GM12878 (cell line): Measurements from ENCODE around the gene PRH2. TPM values are rescaled to one million over a fixed set of nuclear protein-coding genes. Genes with fewer than 3 reads are reported as not detected.

Experiments used
- ATAC-seq: fragments of 200-7000 bp; cut with Tn5 transposase; 3 replicates; pipeline ENCODE4 v1.9.1; 2020; ENCODE audit warnings: mild to moderate bottlenecking, moderate library complexity
- BruUV-seq: library from RNA; stranded (reverse); fragments of 400-500 nt; replicated peaks from 2 replicates; lab custom pipeline; 2021; lab: Mats Ljungman, UMichigan
- CTCF ChIA-PET: fragments of 300-600 bp; sonication (Branson Sonifier 250); formaldehyde crosslinking; extraction: SDS; loops from one replicate; lab custom pipeline; 2021; ENCODE audit warnings: inconsistent platforms; lab: Yijun Ruan, JAX
- POLR2A ChIA-PET: fragments of 350-600 bp; formaldehyde crosslinking; extraction: SDS; loops from one replicate; lab custom pipeline; 2021; ENCODE audit warnings: inconsistent platforms; lab: Charles Lee
- RAD21 ChIA-PET: fragments of 300-600 bp; sonication (Branson Sonifier 250); formaldehyde crosslinking; loops from one replicate; lab custom pipeline; 2023; ENCODE audit warnings: antibody characterized with exemption; ENCODE audit not compliant: unreplicated experiment; lab: Charles Lee
- SMC1A ChIA-PET: fragments of 300-600 bp; sonication (Branson Sonifier 250); formaldehyde crosslinking; loops from one replicate; lab custom pipeline; 2023; ENCODE audit not compliant: unreplicated experiment, uncharacterized antibody; lab: Charles Lee
- DNase-seq: peaks from one replicate; pipeline ENCODE4 v3.0.0-alpha.2; 2011; ENCODE audit warnings: low read depth, low spot score
- FAIRE-seq: peaks from 3 replicates; lab custom pipeline; 2011; peaks lifted over from hg19 to GRCh38; lab: Jason Lieb, UNC
- H2AFZ ChIP-seq: 2 replicates; pipeline ENCODE4 v1.6.0; 2011; ENCODE audit warnings: low read depth, low read length, control low read depth; ENCODE audit not compliant: control insufficient read depth
- H3K27ac ChIP-seq: 2 replicates; pipeline ENCODE4 v1.5.1; 2011; ENCODE audit warnings: control low read depth; ENCODE audit not compliant: control insufficient read depth, insufficient read depth
- H3K27me3 ChIP-seq, 2 experiments: replicated peaks in 1 of 2; 2 replicates each; pipeline versions ENCODE4 v1.6.0 to v1.6.1; 2011; ENCODE audit warnings: low read length in 1 of 2; ENCODE audit not compliant: control insufficient read depth in 2 of 2, insufficient read depth in 2 of 2
- H3K36me3 ChIP-seq, 2 experiments: 2 replicates each; pipeline ENCODE4 v1.5.1; 2011; ENCODE audit warnings: low read length in 1 of 2; ENCODE audit not compliant: control insufficient read depth in 2 of 2, insufficient read depth in 2 of 2
- H3K4me1 ChIP-seq: 2 replicates; pipeline ENCODE4 v1.6.1; 2011; ENCODE audit warnings: mild to moderate bottlenecking, low read length, moderate library complexity, mixed read lengths; ENCODE audit not compliant: control insufficient read depth, insufficient read depth
- H3K4me2 ChIP-seq: 2 replicates; pipeline ENCODE4 v1.6.0; 2011; ENCODE audit warnings: control low read depth; ENCODE audit not compliant: control insufficient read depth, insufficient read depth
- H3K4me3 ChIP-seq: fragments of 200-600 bp; sonication (generic); 2 replicates; pipeline ENCODE4 v1.5.1; 2016
- H3K79me2 ChIP-seq: 2 replicates; pipeline ENCODE4 v1.6.0; 2011; ENCODE audit warnings: low read length; ENCODE audit not compliant: control insufficient read depth, insufficient read depth
- H3K9ac ChIP-seq: 2 replicates; pipeline ENCODE4 v1.8.0; 2011; ENCODE audit warnings: low read length, control low read depth, mixed read lengths; ENCODE audit not compliant: control insufficient read depth, insufficient read depth
- H3K9me3 ChIP-seq: replicated peaks from 3 replicates; pipeline ENCODE4 v1.5.1; 2011; ENCODE audit warnings: mild to moderate bottlenecking, low read length; ENCODE audit not compliant: control insufficient read depth, insufficient read depth
- H4K20me1 ChIP-seq: 2 replicates; pipeline ENCODE4 v1.6.0; 2011; ENCODE audit not compliant: control insufficient read depth, insufficient read depth
- CEBPZ ChIP-seq: fragments of 150-350 bp; IDR thresholded peaks from 2 replicates; pipeline ENCODE4 v1.6.1; 2016; ENCODE audit warnings: low read depth, low read length
- NRF1 ChIP-seq: conservative IDR thresholded peaks from 2 replicates; pipeline ENCODE4 v1.6.1; 2011; ENCODE audit warnings: mild to moderate bottlenecking, low read depth, low read length, improper control_type of control experiment
- ZBTB40 ChIP-seq: fragments of 450-650 bp; IDR thresholded peaks from 2 replicates; pipeline ENCODE4 v1.6.1; 2016; ENCODE audit warnings: mild to moderate bottlenecking, moderate library complexity, borderline replicate concordance
- ZNF24 ChIP-seq: fragments of 450-650 bp; IDR thresholded peaks from 2 replicates; pipeline ENCODE4 v1.6.1; 2017; ENCODE audit warnings: antibody characterized with exemption, mild to moderate bottlenecking
- WGBS: methylation state at CpG from one replicate; pipeline ENCODE4 v1.1.6; 2016; ENCODE audit warnings: low lambda C conversion rate; ENCODE audit not compliant: insufficient replicate concordance, insufficient coverage; ENCODE audit errors: missing lambda C conversion rate; 5-methylcytosine and 5-hydroxymethylcytosine counted together
- in situ Hi-C: fragments of 300-500 bp; cut with MboI; formaldehyde crosslinking; loops from 9 replicates; pipeline ENCODE4 v1.14.3; 2018; ENCODE audit warnings: mixed read lengths
- intact Hi-C: fragments of 100-400 bp; cut with micrococcal nuclease; formaldehyde crosslinking; loops from one replicate; pipeline ENCODE4 v1.14.2; 2022; ENCODE audit not compliant: unreplicated experiment
- polyA plus RNA-seq, 11 experiments: library from polyadenylated mRNA; depleted of rRNA in 4 of 11; unstranded in 6 of 11; stranded (reverse) in 5 of 11; fragments of >200 nt; fragmentation: Nextera tagmentation in 4 of 11; fragmentation: Illumina TruSeq in 1 of 11; extraction: Ambion mirVana in 4 of 11; extraction: Trizol in 1 of 11; gene quantifications; 1 replicate in 1 of 11; 2 replicates in 10 of 11; pipeline versions ENCODE4 v1.2.1 to v1.2.3, GENCODE V29; 2011 to 2016; ENCODE audit warnings: inconsistent platforms in 2 of 11, missing spikeins in 2 of 11, low read depth in 1 of 11
- total RNA-seq, 4 experiments: library from RNA; depleted of rRNA in 3 of 4; stranded (reverse); fragments of >200 nt in 3 of 4; fragmentation: Illumina TruSeq in 1 of 4; extraction: Trizol in 1 of 4; gene quantifications; 2 replicates each; pipeline versions ENCODE4 v1.2.1 to v1.2.3, GENCODE V29; 2013 to 2021

Gene PRH2
- total and polyA plus RNA-seq, 10 of the 15 experiments (the other 5 are each of a cell fraction or from before 2014, with no cell fraction given): 0.14 to 0.50 TPM; not detected in 8

GRCh38 chr12:10960211-10960610 is 31.2 kb downstream of the PRH2 start (continued):
- TF ChIP-seq ZBTB40 (no peak), CEBPZ (no peak), NRF1 (no peak)

- TF ChIP-seq ZNF24 (0 out of 2 replicates have a peak, but pooled peaks have one; percentile 25), CEBPZ (no peak)
- Histone ChIP-seq H3K4me3 (no peak overlapping the region), H3K4me1 (no peaks in the 10 kb centered on the region), H3K79me2 (no peaks in the 10 kb centered on the region), H3K4me2 (no peak overlapping the region), H3K27me3 (no peaks in the 10 kb centered on the region), H2AFZ (no peak overlapping the region), H3K9me3 (no peaks in the 10 kb centered on the region), H4K20me1 (no peaks in the 10 kb centered on the region), H3K27ac (no peak overlapping the region), H3K9ac (no peak overlapping the region), H3K36me3 (no peaks in the 10 kb centered on the region)
- intact Hi-C loops: loop anchor here (10.0 kb wide), 1 partner anchor 229 kb away; no protein-coding TSS in a partner anchor
- no peak for FAIRE-seq
- ChIA-PET CTCF (no interaction called here), POLR2A (no interaction called here), RAD21 (no interaction called here), SMC1A (interaction anchor here (1.0 kb wide), 1 partner anchor 8 kb away, joined by 4 read pairs; no protein-coding TSS in a partner anchor)
- BruUV-seq: no TSS peak
- DNase-seq: no peak
- in situ Hi-C loops: no loop called here
- ATAC-seq: no peak
- WGBS: 57% methylated on average over 1 of the region's 1 CpG
These were observed 36.4 kb downstream of the PRH2 start for GRCh38 chr12:10965476-10965875.
